H1 (cell line): ENCODE data around the gene PRR19. TPM values are rescaled to one million over a fixed set of nuclear protein-coding genes. Genes with fewer than 3 reads are reported as not detected.

Experiments used
- CHD2 ChIP-seq: IDR thresholded peaks from 2 replicates; pipeline ENCODE4 v1.6.1; 2012; ENCODE audit warnings: low read length, improper control_type of control experiment
- HDAC6 ChIP-seq: IDR thresholded peaks from one replicate; pipeline ENCODE4 v1.7.1; 2012; ENCODE audit warnings: low read depth, mild to moderate bottlenecking, inconsistent platforms, low read length, moderate library complexity
- JUND ChIP-seq: IDR thresholded peaks from 2 replicates; pipeline ENCODE4 v1.6.1; 2011; ENCODE audit warnings: mild to moderate bottlenecking, improper control_type of control experiment, low read length
- POLR2A ChIP-seq, 2 experiments: IDR thresholded peaks; 1 replicate in 1 of 2; 2 replicates in 1 of 2; pipeline ENCODE4 v1.6.1; 2011; ENCODE audit warnings: low read depth in 2 of 2, low read length in 2 of 2, mild to moderate bottlenecking in 2 of 2; ENCODE audit errors: control extremely low read depth in 1 of 2
- RAD21 ChIP-seq, 2 experiments: IDR thresholded peaks in 1 of 2; conservative IDR thresholded peaks in 1 of 2; 2 replicates each; pipeline ENCODE4 v1.6.1; 2011; ENCODE audit warnings: low read depth in 2 of 2, low read length in 2 of 2, improper control_type of control experiment in 1 of 2, inconsistent platforms in 1 of 2, mild to moderate bottlenecking in 1 of 2, moderate library complexity in 1 of 2
- RNF2 ChIP-seq: fragments of 200-900, 300-1000 bp; sonication (generic); IDR thresholded peaks from 2 replicates; pipeline ENCODE4 v1.7.1; 2016; ENCODE audit warnings: borderline replicate concordance, low read depth, mild to moderate bottlenecking, antibody characterized with exemption, low read length; ENCODE audit not compliant: poor library complexity, severe bottlenecking; ENCODE audit errors: missing control alignments
- SIX5 ChIP-seq: IDR thresholded peaks from 2 replicates; pipeline ENCODE4 v1.6.1; 2011; ENCODE audit warnings: mild to moderate bottlenecking, low read depth, low read length
- SP2 ChIP-seq: IDR thresholded peaks from 2 replicates; pipeline ENCODE4 v1.6.1; 2012; ENCODE audit warnings: mild to moderate bottlenecking, low read length, inconsistent platforms
- TBP ChIP-seq: IDR thresholded peaks from 2 replicates; pipeline ENCODE4 v1.6.1; 2011; ENCODE audit warnings: low read depth, low read length, improper control_type of control experiment
- polyA plus RNA-seq, 7 experiments: library from polyadenylated mRNA; depleted of rRNA in 3 of 7; stranded (reverse) in 5 of 7; unstranded in 2 of 7; fragments of >200 nt in 5 of 7; fragments of 200-250 nt in 2 of 7; gene quantifications; 1 replicate in 5 of 7; 2 replicates in 1 of 7; 4 replicates in 1 of 7; pipeline versions ENCODE4 v1.2.1 to v1.2.3, GENCODE V29; 2011 to 2013; ENCODE audit warnings: missing spikeins in 2 of 7, mixed read lengths in 2 of 7
- total RNA-seq: library from RNA; stranded (reverse); fragmentation: NEBNext Ultra II Directional; extraction: Animal tissue kit (Norgen Biotek cat#: 25700); gene quantifications from 2 replicates; pipeline ENCODE4 v1.2.1, GENCODE V29; 2021
- TF ChIP-seq, protein P1 (sequence below): fragments of 300-600 bp; sonication (generic); IDR thresholded peaks from 2 replicates; pipeline ENCODE4 v1.7.1; 2012; ENCODE audit warnings: low read length, moderate library complexity, mild to moderate bottlenecking, inconsistent platforms; ENCODE audit not compliant: insufficient replicate concordance

Gene PRR19
- total and polyA plus RNA-seq, 2 of the 8 experiments (the other 6 are each of a cell fraction or from before 2014, with no cell fraction given): 7.2 to 7.5 TPM

DNA sequence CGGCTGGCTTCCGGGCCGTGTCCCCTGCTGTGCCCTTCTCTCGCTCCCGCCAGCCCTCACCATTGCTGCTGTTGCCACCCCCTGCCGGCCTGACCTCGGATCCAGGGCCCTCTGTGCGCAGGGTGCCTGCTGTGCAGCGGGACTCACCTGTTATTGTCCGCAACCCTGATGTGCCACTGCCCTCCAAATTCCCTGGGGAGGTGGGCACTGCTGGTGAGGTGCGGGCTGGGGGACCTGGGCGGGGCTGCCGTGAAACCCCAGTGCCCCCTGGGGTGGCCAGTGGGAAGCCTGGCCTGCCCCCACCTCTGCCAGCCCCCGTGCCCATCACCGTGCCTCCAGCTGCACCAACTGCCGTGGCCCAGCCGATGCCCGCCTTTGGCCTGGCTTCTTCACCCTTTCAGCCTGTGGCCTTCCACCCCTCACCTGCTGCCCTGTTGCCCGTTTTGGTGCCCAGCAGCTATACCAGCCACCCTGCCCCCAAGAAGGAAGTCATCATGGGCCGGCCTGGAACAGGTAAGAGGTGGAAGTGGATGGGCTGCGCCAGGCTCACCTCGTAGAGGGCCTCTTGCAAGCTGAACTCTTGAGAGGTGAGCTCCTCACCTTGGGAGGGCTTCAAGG, 27.8 kb upstream of the PRR19 start (continued):
- TF ChIP-seq, protein P1, sequence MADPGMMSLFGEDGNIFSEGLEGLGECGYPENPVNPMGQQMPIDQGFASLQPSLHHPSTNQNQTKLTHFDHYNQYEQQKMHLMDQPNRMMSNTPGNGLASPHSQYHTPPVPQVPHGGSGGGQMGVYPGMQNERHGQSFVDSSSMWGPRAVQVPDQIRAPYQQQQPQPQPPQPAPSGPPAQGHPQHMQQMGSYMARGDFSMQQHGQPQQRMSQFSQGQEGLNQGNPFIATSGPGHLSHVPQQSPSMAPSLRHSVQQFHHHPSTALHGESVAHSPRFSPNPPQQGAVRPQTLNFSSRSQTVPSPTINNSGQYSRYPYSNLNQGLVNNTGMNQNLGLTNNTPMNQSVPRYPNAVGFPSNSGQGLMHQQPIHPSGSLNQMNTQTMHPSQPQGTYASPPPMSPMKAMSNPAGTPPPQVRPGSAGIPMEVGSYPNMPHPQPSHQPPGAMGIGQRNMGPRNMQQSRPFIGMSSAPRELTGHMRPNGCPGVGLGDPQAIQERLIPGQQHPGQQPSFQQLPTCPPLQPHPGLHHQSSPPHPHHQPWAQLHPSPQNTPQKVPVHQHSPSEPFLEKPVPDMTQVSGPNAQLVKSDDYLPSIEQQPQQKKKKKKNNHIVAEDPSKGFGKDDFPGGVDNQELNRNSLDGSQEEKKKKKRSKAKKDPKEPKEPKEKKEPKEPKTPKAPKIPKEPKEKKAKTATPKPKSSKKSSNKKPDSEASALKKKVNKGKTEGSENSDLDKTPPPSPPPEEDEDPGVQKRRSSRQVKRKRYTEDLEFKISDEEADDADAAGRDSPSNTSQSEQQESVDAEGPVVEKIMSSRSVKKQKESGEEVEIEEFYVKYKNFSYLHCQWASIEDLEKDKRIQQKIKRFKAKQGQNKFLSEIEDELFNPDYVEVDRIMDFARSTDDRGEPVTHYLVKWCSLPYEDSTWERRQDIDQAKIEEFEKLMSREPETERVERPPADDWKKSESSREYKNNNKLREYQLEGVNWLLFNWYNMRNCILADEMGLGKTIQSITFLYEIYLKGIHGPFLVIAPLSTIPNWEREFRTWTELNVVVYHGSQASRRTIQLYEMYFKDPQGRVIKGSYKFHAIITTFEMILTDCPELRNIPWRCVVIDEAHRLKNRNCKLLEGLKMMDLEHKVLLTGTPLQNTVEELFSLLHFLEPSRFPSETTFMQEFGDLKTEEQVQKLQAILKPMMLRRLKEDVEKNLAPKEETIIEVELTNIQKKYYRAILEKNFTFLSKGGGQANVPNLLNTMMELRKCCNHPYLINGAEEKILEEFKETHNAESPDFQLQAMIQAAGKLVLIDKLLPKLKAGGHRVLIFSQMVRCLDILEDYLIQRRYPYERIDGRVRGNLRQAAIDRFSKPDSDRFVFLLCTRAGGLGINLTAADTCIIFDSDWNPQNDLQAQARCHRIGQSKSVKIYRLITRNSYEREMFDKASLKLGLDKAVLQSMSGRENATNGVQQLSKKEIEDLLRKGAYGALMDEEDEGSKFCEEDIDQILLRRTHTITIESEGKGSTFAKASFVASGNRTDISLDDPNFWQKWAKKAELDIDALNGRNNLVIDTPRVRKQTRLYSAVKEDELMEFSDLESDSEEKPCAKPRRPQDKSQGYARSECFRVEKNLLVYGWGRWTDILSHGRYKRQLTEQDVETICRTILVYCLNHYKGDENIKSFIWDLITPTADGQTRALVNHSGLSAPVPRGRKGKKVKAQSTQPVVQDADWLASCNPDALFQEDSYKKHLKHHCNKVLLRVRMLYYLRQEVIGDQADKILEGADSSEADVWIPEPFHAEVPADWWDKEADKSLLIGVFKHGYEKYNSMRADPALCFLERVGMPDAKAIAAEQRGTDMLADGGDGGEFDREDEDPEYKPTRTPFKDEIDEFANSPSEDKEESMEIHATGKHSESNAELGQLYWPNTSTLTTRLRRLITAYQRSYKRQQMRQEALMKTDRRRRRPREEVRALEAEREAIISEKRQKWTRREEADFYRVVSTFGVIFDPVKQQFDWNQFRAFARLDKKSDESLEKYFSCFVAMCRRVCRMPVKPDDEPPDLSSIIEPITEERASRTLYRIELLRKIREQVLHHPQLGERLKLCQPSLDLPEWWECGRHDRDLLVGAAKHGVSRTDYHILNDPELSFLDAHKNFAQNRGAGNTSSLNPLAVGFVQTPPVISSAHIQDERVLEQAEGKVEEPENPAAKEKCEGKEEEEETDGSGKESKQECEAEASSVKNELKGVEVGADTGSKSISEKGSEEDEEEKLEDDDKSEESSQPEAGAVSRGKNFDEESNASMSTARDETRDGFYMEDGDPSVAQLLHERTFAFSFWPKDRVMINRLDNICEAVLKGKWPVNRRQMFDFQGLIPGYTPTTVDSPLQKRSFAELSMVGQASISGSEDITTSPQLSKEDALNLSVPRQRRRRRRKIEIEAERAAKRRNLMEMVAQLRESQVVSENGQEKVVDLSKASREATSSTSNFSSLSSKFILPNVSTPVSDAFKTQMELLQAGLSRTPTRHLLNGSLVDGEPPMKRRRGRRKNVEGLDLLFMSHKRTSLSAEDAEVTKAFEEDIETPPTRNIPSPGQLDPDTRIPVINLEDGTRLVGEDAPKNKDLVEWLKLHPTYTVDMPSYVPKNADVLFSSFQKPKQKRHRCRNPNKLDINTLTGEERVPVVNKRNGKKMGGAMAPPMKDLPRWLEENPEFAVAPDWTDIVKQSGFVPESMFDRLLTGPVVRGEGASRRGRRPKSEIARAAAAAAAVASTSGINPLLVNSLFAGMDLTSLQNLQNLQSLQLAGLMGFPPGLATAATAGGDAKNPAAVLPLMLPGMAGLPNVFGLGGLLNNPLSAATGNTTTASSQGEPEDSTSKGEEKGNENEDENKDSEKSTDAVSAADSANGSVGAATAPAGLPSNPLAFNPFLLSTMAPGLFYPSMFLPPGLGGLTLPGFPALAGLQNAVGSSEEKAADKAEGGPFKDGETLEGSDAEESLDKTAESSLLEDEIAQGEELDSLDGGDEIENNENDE: no peak
- TF ChIP-seq RNF2 (no peak), HDAC6 (no peak), JUND (no peak), SP2 (no peak), TBP (no peak), POLR2A (IDR thresholded peaks at IDR 0.05; ENCODE audit: control extremely low read depth in 1 of 2, low read depth in 2 of 2, low read length in 2 of 2) (no peak), SIX5 (no peak), CHD2 (no peak), RAD21 (IDR thresholded peaks at IDR 0.05 in 1 of 2, conservative IDR thresholded peaks at IDR 0.05 in 1 of 2; ENCODE audit: low read depth in 2 of 2, low read length in 2 of 2) (no peak)
